NB4 (cell line): ENCODE results near the gene DCHS2.

Source experiments
- MAX ChIP-seq: IDR thresholded peaks from 2 replicates; pipeline ENCODE4 v1.6.1; 2011; ENCODE audit warnings: low read depth, low read length
- MYC ChIP-seq: IDR thresholded peaks from 2 replicates; pipeline ENCODE4 v1.6.1; 2011; ENCODE audit warnings: low read depth, low read length
- POLR2A ChIP-seq: IDR thresholded peaks from 2 replicates; pipeline ENCODE4 v1.6.1; 2011; ENCODE audit warnings: mild to moderate bottlenecking; ENCODE audit not compliant: insufficient read length; ENCODE audit errors: extremely low read depth
- TF ChIP-seq, protein P1 (sequence below): IDR thresholded peaks from one replicate; pipeline ENCODE4 v1.5.1; 2012; ENCODE audit warnings: low read depth, low read length

GRCh38 chr4:154254999-154255398, 236.6 kb downstream of the DCHS2 start:
- TF ChIP-seq, protein P1, sequence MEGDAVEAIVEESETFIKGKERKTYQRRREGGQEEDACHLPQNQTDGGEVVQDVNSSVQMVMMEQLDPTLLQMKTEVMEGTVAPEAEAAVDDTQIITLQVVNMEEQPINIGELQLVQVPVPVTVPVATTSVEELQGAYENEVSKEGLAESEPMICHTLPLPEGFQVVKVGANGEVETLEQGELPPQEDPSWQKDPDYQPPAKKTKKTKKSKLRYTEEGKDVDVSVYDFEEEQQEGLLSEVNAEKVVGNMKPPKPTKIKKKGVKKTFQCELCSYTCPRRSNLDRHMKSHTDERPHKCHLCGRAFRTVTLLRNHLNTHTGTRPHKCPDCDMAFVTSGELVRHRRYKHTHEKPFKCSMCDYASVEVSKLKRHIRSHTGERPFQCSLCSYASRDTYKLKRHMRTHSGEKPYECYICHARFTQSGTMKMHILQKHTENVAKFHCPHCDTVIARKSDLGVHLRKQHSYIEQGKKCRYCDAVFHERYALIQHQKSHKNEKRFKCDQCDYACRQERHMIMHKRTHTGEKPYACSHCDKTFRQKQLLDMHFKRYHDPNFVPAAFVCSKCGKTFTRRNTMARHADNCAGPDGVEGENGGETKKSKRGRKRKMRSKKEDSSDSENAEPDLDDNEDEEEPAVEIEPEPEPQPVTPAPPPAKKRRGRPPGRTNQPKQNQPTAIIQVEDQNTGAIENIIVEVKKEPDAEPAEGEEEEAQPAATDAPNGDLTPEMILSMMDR = peak; percentile 5
- TF ChIP-seq POLR2A = no peak
- no peak for TF ChIP-seq MAX
- TF ChIP-seq MYC = no peak
